ENCODE measurements around the gene MAPRE2. TPM values are rescaled to one million over a fixed set of nuclear protein-coding genes. Genes with fewer than 3 reads are reported as not detected.

MAPRE2 gene
- total and polyA plus RNA-seq, 4 donors = 65.3 to 203 (median 129) TPM

DNA sequence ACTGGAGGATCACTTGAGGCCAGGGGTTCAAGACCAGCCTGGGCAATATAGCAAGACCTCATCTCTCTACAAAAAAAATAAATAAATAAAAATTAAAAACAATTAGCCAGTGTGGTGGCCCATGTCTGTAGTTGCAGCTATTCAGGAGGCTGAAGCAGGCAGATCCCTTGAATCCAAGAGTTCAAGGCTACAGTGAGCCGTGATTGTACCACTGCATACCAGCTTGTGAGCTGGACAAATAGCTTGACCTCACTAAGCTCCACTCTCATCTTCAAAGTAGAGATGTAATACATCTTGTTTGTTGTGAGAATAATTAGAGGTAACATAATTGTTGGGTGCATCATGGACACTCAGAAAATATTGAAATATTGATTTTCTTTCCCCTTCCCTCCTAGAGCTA lies 31.1 kb upstream of the MAPRE2 start:
- WGBS (ENCODE audit: insufficient coverage) = no CpG with 5 or more reads among the region's 1 CpG
- H3K36me3 ChIP-seq (ENCODE audit: control insufficient read depth, insufficient read depth, low read length) = no peaks in the 10 kb centered on the region
- no peak for DNase-seq (ENCODE audit: low read depth in 4 of 6, low spot score in 6 of 6)
- no peak overlapping the region for H3K27ac ChIP-seq (ENCODE audit: low read depth, low read length)
- H3K4me1 ChIP-seq (ENCODE audit: control insufficient read depth, insufficient read depth, low read length) = no peaks in the 10 kb centered on the region
- no peaks in the 10 kb centered on the region for H3K9me3 ChIP-seq (ENCODE audit: control insufficient read depth, insufficient read depth, low read length)
- H3K27me3 ChIP-seq (ENCODE audit: control insufficient read depth, insufficient read depth, low read length) = no peaks in the 10 kb centered on the region
- H3K4me3 ChIP-seq (ENCODE audit: low read depth, low read length) = no peak overlapping the region

- Histone ChIP-seq H3K4me3 (ENCODE audit: low read depth, low read length) (no peak overlapping the region), H3K27me3 (ENCODE audit: control insufficient read depth, insufficient read depth, low read length) (no peaks in the 10 kb centered on the region), H3K27ac (ENCODE audit: low read depth, low read length) (no peak overlapping the region), H3K4me1 (ENCODE audit: control insufficient read depth, insufficient read depth, low read length) (no peaks in the 10 kb centered on the region), H3K36me3 (ENCODE audit: control insufficient read depth, insufficient read depth, low read length) (no peaks in the 10 kb centered on the region), H3K9me3 (ENCODE audit: control insufficient read depth, insufficient read depth, low read length) (no peaks in the 10 kb centered on the region)
- WGBS (ENCODE audit: insufficient coverage) = 69% methylated on average over 5 of the region's 5 CpGs
- no peak for DNase-seq (ENCODE audit: low read depth in 4 of 6, low spot score in 6 of 6)
Observed at GRCh38 chr18:35010993-35011392, 30.2 kb upstream of the MAPRE2 start.

DNA sequence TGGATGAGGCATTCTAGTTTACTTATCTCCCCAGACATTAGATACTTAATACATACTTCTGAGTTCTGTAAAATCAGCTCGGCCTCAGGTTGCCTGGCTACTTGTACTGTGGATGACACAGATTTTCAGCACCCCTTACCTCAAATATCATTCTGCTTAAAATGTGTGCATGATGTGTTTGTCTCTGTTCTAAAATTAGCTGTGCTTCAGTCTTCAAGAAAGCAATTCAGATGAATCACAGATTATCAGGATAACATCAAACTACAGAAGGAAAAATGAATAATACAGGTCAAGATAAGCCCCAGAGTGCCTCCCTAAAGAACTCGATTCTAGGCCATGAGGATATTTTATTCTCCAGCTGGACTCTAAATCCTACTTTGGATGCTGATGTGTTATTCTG lies 21.3 kb upstream of the MAPRE2 start:
- no peak overlapping the region for H3K27ac ChIP-seq (ENCODE audit: low read depth, low read length)
- no peaks in the 10 kb centered on the region for H3K4me1 ChIP-seq (ENCODE audit: control insufficient read depth, insufficient read depth, low read length)
- WGBS (ENCODE audit: insufficient coverage) = 100% methylated on average over 1 of the region's 2 CpGs
- H3K36me3 ChIP-seq (ENCODE audit: control insufficient read depth, insufficient read depth, low read length) = no peaks in the 10 kb centered on the region
- no peak overlapping the region for H3K4me3 ChIP-seq (ENCODE audit: low read depth, low read length)
- H3K27me3 ChIP-seq (ENCODE audit: control insufficient read depth, insufficient read depth, low read length) = no peaks in the 10 kb centered on the region
- no peak for DNase-seq (ENCODE audit: low read depth in 4 of 6, low spot score in 6 of 6)
- H3K9me3 ChIP-seq (ENCODE audit: control insufficient read depth, insufficient read depth, low read length) = no peaks in the 10 kb centered on the region

DNA sequence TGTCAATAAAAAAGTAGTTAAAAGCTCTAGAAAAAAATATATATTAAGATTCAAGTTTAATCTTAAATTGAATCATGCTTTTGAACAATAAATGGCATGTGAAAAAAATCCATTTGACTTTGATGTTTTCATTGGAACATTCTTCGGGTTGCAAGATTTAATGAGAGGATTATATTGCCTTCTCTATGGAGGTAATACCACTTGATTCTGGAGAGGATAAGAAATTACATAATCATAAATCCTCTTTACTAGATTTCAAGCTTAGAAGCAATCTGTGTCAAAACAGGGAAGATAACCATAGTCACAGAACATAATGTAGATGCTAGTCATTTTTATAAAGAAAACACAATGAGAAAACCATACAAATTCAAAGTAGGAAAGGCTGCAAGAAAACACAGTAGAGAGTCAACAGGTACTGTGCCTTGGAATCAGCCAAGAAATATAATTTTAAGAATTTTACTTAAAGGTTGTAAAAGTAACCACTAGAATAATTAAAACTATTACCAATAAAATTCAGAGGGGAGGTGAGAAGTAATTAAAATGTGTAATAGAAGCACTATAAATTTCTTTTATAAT lies 18.7 kb upstream of the MAPRE2 start:
- WGBS (ENCODE audit: insufficient coverage) = no CpG with 5 or more reads among the region's 1 CpG
- Histone ChIP-seq H3K27me3 (ENCODE audit: control insufficient read depth, insufficient read depth, low read length) (no peaks in the 10 kb centered on the region), H3K27ac (ENCODE audit: low read depth, low read length) (no peak overlapping the region), H3K4me3 (ENCODE audit: low read depth, low read length) (no peak overlapping the region), H3K9me3 (ENCODE audit: control insufficient read depth, insufficient read depth, low read length) (no peaks in the 10 kb centered on the region), H3K4me1 (ENCODE audit: control insufficient read depth, insufficient read depth, low read length) (no peaks in the 10 kb centered on the region), H3K36me3 (ENCODE audit: control insufficient read depth, insufficient read depth, low read length) (no peaks in the 10 kb centered on the region)
- no peak for DNase-seq (ENCODE audit: low read depth in 4 of 6, low spot score in 6 of 6)

DNA sequence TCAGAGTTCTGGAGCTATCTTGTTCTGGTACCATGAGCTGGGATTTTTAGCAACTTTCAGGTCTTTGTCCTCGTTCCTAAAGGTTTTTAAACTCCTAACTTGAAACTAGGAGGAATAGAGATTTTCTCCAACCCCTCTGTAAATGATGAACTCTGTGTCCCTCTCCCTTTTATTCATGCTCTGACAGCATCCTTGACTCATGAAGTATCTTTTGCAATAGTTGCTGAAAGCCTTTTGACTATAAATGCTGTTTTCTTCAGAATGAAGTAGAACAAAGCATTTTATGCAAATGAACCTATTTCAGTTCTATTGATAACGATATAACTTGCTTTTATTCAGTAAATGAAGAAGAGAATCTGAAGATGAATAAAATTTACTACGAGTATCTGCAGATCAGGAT lies 17.0 kb upstream of the MAPRE2 start:
- no CpG with 5 or more reads among the region's 3 CpGs for WGBS (ENCODE audit: insufficient coverage)
- H3K27me3 ChIP-seq (ENCODE audit: control insufficient read depth, insufficient read depth, low read length) = no peaks in the 10 kb centered on the region
- H3K4me3 ChIP-seq (ENCODE audit: low read depth, low read length) = no peak overlapping the region
- no peaks in the 10 kb centered on the region for H3K9me3 ChIP-seq (ENCODE audit: control insufficient read depth, insufficient read depth, low read length)
- no peak overlapping the region for H3K27ac ChIP-seq (ENCODE audit: low read depth, low read length)
- H3K4me1 ChIP-seq (ENCODE audit: control insufficient read depth, insufficient read depth, low read length) = no peaks in the 10 kb centered on the region
- no peaks in the 10 kb centered on the region for H3K36me3 ChIP-seq (ENCODE audit: control insufficient read depth, insufficient read depth, low read length)
- no peak for DNase-seq (ENCODE audit: low read depth in 4 of 6, low spot score in 6 of 6)

GRCh38 chr18:35024965-35025364 lies 16.2 kb upstream of the MAPRE2 start:
- peak in 1 of 6 donors; percentile 67 for DNase-seq (ENCODE audit: low read depth in 4 of 6, low spot score in 6 of 6)
- Histone ChIP-seq H3K27me3 (ENCODE audit: control insufficient read depth, insufficient read depth, low read length) (no peaks in the 10 kb centered on the region), H3K36me3 (ENCODE audit: control insufficient read depth, insufficient read depth, low read length) (no peaks in the 10 kb centered on the region), H3K4me3 (ENCODE audit: low read depth, low read length) (no peak overlapping the region), H3K4me1 (ENCODE audit: control insufficient read depth, insufficient read depth, low read length) (no peaks in the 10 kb centered on the region), H3K9me3 (ENCODE audit: control insufficient read depth, insufficient read depth, low read length) (no peaks in the 10 kb centered on the region), H3K27ac (ENCODE audit: low read depth, low read length) (no peak overlapping the region)
- 17% methylated on average over 1 of the region's 1 CpG for WGBS (ENCODE audit: insufficient coverage)

- Histone ChIP-seq H3K4me3 (ENCODE audit: low read depth, low read length) (no peak overlapping the region), H3K36me3 (ENCODE audit: control insufficient read depth, insufficient read depth, low read length) (no peaks in the 10 kb centered on the region), H3K27ac (ENCODE audit: low read depth, low read length) (no peak overlapping the region), H3K27me3 (ENCODE audit: control insufficient read depth, insufficient read depth, low read length) (no peaks in the 10 kb centered on the region), H3K4me1 (ENCODE audit: control insufficient read depth, insufficient read depth, low read length) (no peaks in the 10 kb centered on the region), H3K9me3 (ENCODE audit: control insufficient read depth, insufficient read depth, low read length) (no peaks in the 10 kb centered on the region)
- WGBS (ENCODE audit: insufficient coverage) = 52% methylated on average over 2 of the region's 5 CpGs
- DNase-seq (ENCODE audit: low read depth in 4 of 6, low spot score in 6 of 6) = peak in 2 of 6 donors; percentile 58 to 80
Observed at GRCh38 chr18:35026407-35027061, 14.7 kb upstream of the MAPRE2 start.

DNA sequence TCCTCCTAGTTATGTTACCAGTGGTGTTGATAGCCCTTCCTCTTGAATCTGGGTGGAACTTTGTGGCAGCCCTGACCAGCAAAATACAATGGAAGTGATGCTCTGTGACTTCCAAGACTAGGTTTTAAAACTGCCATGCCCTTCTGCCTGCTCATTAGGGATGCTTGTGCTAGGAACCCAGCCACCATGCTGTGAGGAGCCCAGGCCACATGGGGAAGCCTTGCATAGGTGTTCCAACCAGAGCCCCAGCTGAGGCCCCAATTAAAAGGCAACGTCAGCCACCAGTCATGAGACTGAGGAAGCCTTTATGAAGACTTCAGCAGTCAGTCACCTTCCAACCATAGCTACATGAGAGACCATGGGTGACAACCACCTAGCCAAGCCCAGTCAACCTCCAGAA lies 14.0 kb upstream of the MAPRE2 start:
- Histone ChIP-seq H3K36me3 (ENCODE audit: control insufficient read depth, insufficient read depth, low read length) (no peaks in the 10 kb centered on the region), H3K27me3 (ENCODE audit: control insufficient read depth, insufficient read depth, low read length) (no peaks in the 10 kb centered on the region), H3K4me3 (ENCODE audit: low read depth, low read length) (no peak overlapping the region), H3K4me1 (ENCODE audit: control insufficient read depth, insufficient read depth, low read length) (no peaks in the 10 kb centered on the region), H3K27ac (ENCODE audit: low read depth, low read length) (no peak overlapping the region), H3K9me3 (ENCODE audit: control insufficient read depth, insufficient read depth, low read length) (no peaks in the 10 kb centered on the region)
- WGBS (ENCODE audit: insufficient coverage) = 71% methylated on average over 1 of the region's 1 CpG
- DNase-seq (ENCODE audit: low read depth in 4 of 6, low spot score in 6 of 6) = no peak

GRCh38 chr18:35028536-35028935 lies 12.7 kb upstream of the MAPRE2 start:
- Histone ChIP-seq H3K27ac (ENCODE audit: low read depth, low read length) (no peak overlapping the region), H3K4me1 (ENCODE audit: control insufficient read depth, insufficient read depth, low read length) (no peaks in the 10 kb centered on the region), H3K9me3 (ENCODE audit: control insufficient read depth, insufficient read depth, low read length) (no peaks in the 10 kb centered on the region), H3K27me3 (ENCODE audit: control insufficient read depth, insufficient read depth, low read length) (no peaks in the 10 kb centered on the region), H3K36me3 (ENCODE audit: control insufficient read depth, insufficient read depth, low read length) (no peaks in the 10 kb centered on the region), H3K4me3 (ENCODE audit: low read depth, low read length) (no peak overlapping the region)
- DNase-seq (ENCODE audit: low read depth in 4 of 6, low spot score in 6 of 6) = no peak
- WGBS (ENCODE audit: insufficient coverage) = no CpG with 5 or more reads among the region's 2 CpGs

DNA sequence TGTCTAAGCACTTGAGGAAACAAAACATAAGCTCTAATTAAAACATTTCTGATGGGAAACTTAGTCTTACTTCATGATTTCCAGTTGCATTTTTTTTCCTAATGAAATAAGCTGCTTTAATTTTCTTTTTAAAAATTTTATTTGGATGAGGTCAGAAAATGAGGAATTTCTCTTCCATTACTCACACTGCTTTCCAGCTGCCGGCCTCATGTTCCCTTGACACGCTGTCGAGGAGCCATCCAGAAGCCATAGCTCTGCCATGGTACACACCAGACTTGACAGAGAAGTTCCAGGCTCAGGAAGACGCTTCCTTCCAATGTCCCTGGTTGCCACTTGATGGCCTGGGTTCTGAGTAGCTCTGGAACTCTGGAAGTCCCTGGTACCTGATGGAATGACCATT lies 12.1 kb upstream of the MAPRE2 start:
- H3K4me3 ChIP-seq (ENCODE audit: low read depth, low read length) = no peak overlapping the region
- H3K27ac ChIP-seq (ENCODE audit: low read depth, low read length) = no peak overlapping the region
- no peak for DNase-seq (ENCODE audit: low read depth in 4 of 6, low spot score in 6 of 6)
- H3K27me3 ChIP-seq (ENCODE audit: control insufficient read depth, insufficient read depth, low read length) = no peaks in the 10 kb centered on the region
- no peaks in the 10 kb centered on the region for H3K4me1 ChIP-seq (ENCODE audit: control insufficient read depth, insufficient read depth, low read length)
- no peaks in the 10 kb centered on the region for H3K36me3 ChIP-seq (ENCODE audit: control insufficient read depth, insufficient read depth, low read length)
- WGBS (ENCODE audit: insufficient coverage) = 79% methylated on average over 4 of the region's 4 CpGs
- no peaks in the 10 kb centered on the region for H3K9me3 ChIP-seq (ENCODE audit: control insufficient read depth, insufficient read depth, low read length)

Data from spinal cord (tissue), 10 donors.